ENCODE results near the gene TRAM2. TPM values are rescaled to one million over a fixed set of nuclear protein-coding genes. Genes with fewer than 3 reads are reported as not detected.

TRAM2 gene
- total RNA-seq, 1 experiment from 2014 or later, result 21.3 TPM

- no peak for TF ChIP-seq TCF7L2 (IDR thresholded peaks at IDR 0.05; ENCODE audit: borderline replicate concordance, extremely low read depth, insufficient read depth, insufficient read length)
- TF ChIP-seq JUND (IDR thresholded peaks at IDR 0.05), result no peak
- TF ChIP-seq RAD21 (IDR thresholded peaks at IDR 0.05; ENCODE audit: low read depth), result peak; percentile 51
These were observed 353 bp downstream of the TRAM2 start (continued) for GRCh38 chr6:52576392-52577021.

GRCh38 chr6:52576054-52576391 lies 837 bp downstream of the TRAM2 start:
- DNase-seq (ENCODE audit: low read depth, low spot score), result no peak
- ChIA-PET CTCF (interaction anchor here (0.8 to 1.6 kb wide), 2 partner anchors 9 to 157 kb away, joined by 3 to 6 read pairs; no protein-coding TSS in a partner anchor), POLR2A (interaction anchor here (0.8 to 1.0 kb wide), 2 partner anchors 71 to 76 kb away, joined by 4 to 5 read pairs; no protein-coding TSS in a partner anchor), RAD21 (ENCODE audit: low non-redundant PET in 1 of 2, low total read pairs in 2 of 2, uncharacterized antibody in 2 of 2, unreplicated experiment in 2 of 2) (no interaction called here)
- Histone ChIP-seq H3K4me3 (replicated peaks in 1 of 2; ENCODE audit: low read depth in 1 of 2, low read length in 2 of 2) (peak overlapping the region; percentile 74 to 89), H3K4me2 (ENCODE audit: low read length) (peak overlapping the region; percentile 94), H2AFZ (ENCODE audit: low read depth, low read length, poor library complexity, severe bottlenecking) (no peak overlapping the region), H3K79me2 (ENCODE audit: insufficient read depth, low read length) (peaks cover 51% of the 10 kb centered on the region), H3K27ac (ENCODE audit: low read depth, low read length) (peak overlapping the region; percentile 74), H4K20me1 (ENCODE audit: insufficient read depth) (no peaks in the 10 kb centered on the region), H3K9me2 (ENCODE audit: insufficient read depth) (no peaks in the 10 kb centered on the region), H3K9me3 (ENCODE audit: control insufficient read depth in 1 of 2, insufficient read depth in 1 of 2, low read depth in 1 of 2, low read length in 2 of 2) (no peaks in the 10 kb centered on the region), H3K4me1 (ENCODE audit: control insufficient read depth in 1 of 2, insufficient read depth in 2 of 2, low read length in 2 of 2) (peaks cover 11 to 34% of the 10 kb centered on the region in 2 experiments; a peak in 3 of 4 replicates), H3K27me3 (ENCODE audit: insufficient read depth, low read length) (no peaks in the 10 kb centered on the region), H3K36me3 (ENCODE audit: control insufficient read depth in 1 of 2, insufficient read depth in 2 of 2, low read length in 2 of 2) (no peaks in the 10 kb centered on the region), H3K9ac (ENCODE audit: low read length) (peak overlapping the region; percentile 74)
- no TSS peak for BruUV-seq (replicated peaks)
- TF ChIP-seq EZH2phosphoT487 (IDR thresholded peaks at IDR 0.05; ENCODE audit: borderline replicate concordance), result no peak
- no peak for TF ChIP-seq ZFX (IDR thresholded peaks at IDR 0.05)
- no peak for TF ChIP-seq POLR2A (IDR thresholded peaks at IDR 0.05; ENCODE audit: borderline replicate concordance, extremely low read depth, insufficient read depth, insufficient read length)
- no peak for TF ChIP-seq ZNF274 (IDR thresholded peaks at IDR 0.05; ENCODE audit: low read depth, low read length)
- no peak for TF ChIP-seq ZBTB33 (IDR thresholded peaks at IDR 0.05; ENCODE audit: extremely low read depth, insufficient replicate concordance, low read length)
- TF ChIP-seq TCF7L2 (IDR thresholded peaks at IDR 0.05; ENCODE audit: borderline replicate concordance, extremely low read depth, insufficient read depth, insufficient read length), result no peak
- TF ChIP-seq REST (IDR thresholded peaks at IDR 0.05; ENCODE audit: low read depth), result no peak
- intact Hi-C loops (cut with micrococcal nuclease), result loop anchor here (2.0 to 5.0 kb wide), 2 partner anchors 71 to 159 kb away; no protein-coding TSS in a partner anchor
- no peak for ATAC-seq
